SK-N-SH (cell line): Measurements from ENCODE around the gene ARTN. TPM values are rescaled to one million over a fixed set of nuclear protein-coding genes. Genes with fewer than 3 reads are reported as not detected.

Source experiments
- CTCF ChIA-PET: fragments of 300-600, 350-600 bp; formaldehyde crosslinking; extraction: SDS; loops from one replicate; lab custom pipeline; 2021; lab: Yijun Ruan, JAX
- POLR2A ChIA-PET: fragments of 350-600 bp; sonication (Branson Sonifier 250); formaldehyde crosslinking; extraction: SDS; loops from one replicate; lab custom pipeline; 2020; ENCODE audit warnings: antibody characterized with exemption, inconsistent platforms; lab: Yijun Ruan, JAX
- DNase-seq: peaks from one replicate; pipeline ENCODE4 v3.0.0; 2012
- H2AFZ ChIP-seq: fragments of 200-600 bp; sonication (generic); 2 replicates; pipeline ENCODE4 v1.8.1; 2016; ENCODE audit warnings: antibody characterized with exemption, mild to moderate bottlenecking, low read depth
- H3F3A ChIP-seq: fragments of 200-600 bp; sonication (generic); replicated peaks from 2 replicates; pipeline ENCODE3; 2016; ENCODE audit warnings: antibody characterized with exemption, mild to moderate bottlenecking; ENCODE audit not compliant: insufficient read depth
- H3K27ac ChIP-seq, 2 experiments: fragments of 200-500 bp in 1 of 2; fragments of 200-600 bp in 1 of 2; sonication (Bioruptor generic) in 1 of 2; sonication (generic), shearing (Covaris generic) in 1 of 2; 2 replicates each; pipeline versions ENCODE4 v1.5.1 to v1.6.1; 2014 to 2016; ENCODE audit warnings: low read depth in 2 of 2, inconsistent platforms in 1 of 2, low read length in 1 of 2, mild to moderate bottlenecking in 1 of 2, mixed read lengths in 1 of 2
- H3K27me3 ChIP-seq: fragments of 200-600 bp; sonication (generic), shearing (Covaris generic); 2 replicates; pipeline ENCODE4 v1.6.1; 2016; ENCODE audit warnings: mixed run types; ENCODE audit not compliant: insufficient read depth
- H3K36me3 ChIP-seq, 2 experiments: fragments of 200-500 bp in 1 of 2; fragments of 200-600 bp in 1 of 2; sonication (Bioruptor generic) in 1 of 2; sonication (generic) in 1 of 2; replicated peaks in 1 of 2; 2 replicates each; pipeline versions ENCODE3 to v1.5.1; 2014 to 2016; ENCODE audit warnings: low read length in 1 of 2, mild to moderate bottlenecking in 1 of 2; ENCODE audit not compliant: insufficient read depth in 2 of 2, control insufficient read depth in 1 of 2
- H3K4me1 ChIP-seq, 2 experiments: fragments of 200-500 bp in 1 of 2; fragments of 200-600 bp in 1 of 2; sonication (Bioruptor generic) in 1 of 2; sonication (generic), shearing (Covaris generic) in 1 of 2; 2 replicates each; pipeline versions ENCODE4 v1.5.1 to v1.6.1; 2014 to 2016; ENCODE audit warnings: low read depth in 1 of 2, low read length in 1 of 2, mixed run types in 1 of 2; ENCODE audit not compliant: insufficient read depth in 2 of 2, control insufficient read depth in 1 of 2
- H3K4me2 ChIP-seq: fragments of 200-600 bp; sonication (generic), shearing (Covaris generic); 2 replicates; pipeline ENCODE4 v1.6.1; 2017; ENCODE audit warnings: mixed run types
- H3K4me3 ChIP-seq, 2 experiments: fragments of 200-500 bp in 1 of 2; fragments of 200-600 bp in 1 of 2; sonication (Bioruptor generic) in 1 of 2; sonication (generic), shearing (Covaris generic) in 1 of 2; 2 replicates each; pipeline versions ENCODE4 v1.5.1 to v1.8.1; 2014 to 2016; ENCODE audit warnings: low read depth in 2 of 2, inconsistent platforms in 1 of 2, low read length in 1 of 2, mild to moderate bottlenecking in 1 of 2, mixed read lengths in 1 of 2, moderate library complexity in 1 of 2
- H3K79me2 ChIP-seq: fragments of 200-600 bp; sonication (generic); 2 replicates; pipeline ENCODE4 v1.8.1; 2017; ENCODE audit warnings: mild to moderate bottlenecking; ENCODE audit not compliant: insufficient read depth
- H3K9ac ChIP-seq: fragments of 200-600 bp; sonication (generic); 2 replicates; pipeline ENCODE4 v1.6.1; 2017; ENCODE audit warnings: mixed run types
- H3K9me2 ChIP-seq: fragments of 200-600 bp; sonication (generic); 2 replicates; pipeline ENCODE4 v1.6.1; 2017; ENCODE audit warnings: mixed run types
- H3K9me3 ChIP-seq: fragments of 200-600 bp; sonication (generic); 2 replicates; pipeline ENCODE4 v1.6.1; 2017; ENCODE audit warnings: mixed run types, mild to moderate bottlenecking, moderate library complexity
- H4K20me1 ChIP-seq: fragments of 200-600 bp; sonication (generic); 2 replicates; pipeline ENCODE4 v1.6.1; 2017; ENCODE audit warnings: mild to moderate bottlenecking, mixed run types; ENCODE audit not compliant: insufficient read depth
- CTCF ChIP-seq: fragments of 200-600 bp; sonication (generic); IDR thresholded peaks from 2 replicates; pipeline ENCODE4 v1.6.1; 2017; ENCODE audit warnings: antibody characterized with exemption, mild to moderate bottlenecking, moderate library complexity
- ELF1 ChIP-seq: IDR thresholded peaks from 2 replicates; pipeline ENCODE4 v1.4.0; 2012
- EZH2phosphoT487 ChIP-seq: fragments of 200-600 bp; sonication (generic); IDR thresholded peaks from 2 replicates; pipeline ENCODE4 v1.6.1; 2017; ENCODE audit warnings: low read depth, mixed run types, mild to moderate bottlenecking, antibody characterized with exemption, moderate library complexity, borderline replicate concordance
- FOXJ3 ChIP-seq: sonication (generic); formaldehyde crosslinking; IDR thresholded peaks from 2 replicates; pipeline ENCODE4 v1.5.1; 2020; ENCODE audit warnings: mild to moderate bottlenecking, missing genetic modification reagents
- FOXM1 ChIP-seq: IDR thresholded peaks from 2 replicates; pipeline ENCODE4 v1.4.0; 2012; ENCODE audit warnings: low read depth, mild to moderate bottlenecking
- JUND ChIP-seq: IDR thresholded peaks from 2 replicates; pipeline ENCODE4 v1.4.0; 2012
- MAX ChIP-seq: IDR thresholded peaks from 2 replicates; pipeline ENCODE4 v1.4.0; 2012; ENCODE audit warnings: low read depth
- NFIC ChIP-seq: IDR thresholded peaks from 2 replicates; pipeline ENCODE4 v1.4.0; 2012; ENCODE audit warnings: borderline replicate concordance
- NRF1 ChIP-seq: IDR thresholded peaks from 2 replicates; pipeline ENCODE4 v1.6.1; 2012; ENCODE audit warnings: low read depth, mild to moderate bottlenecking, low read length
- PBX3 ChIP-seq: IDR thresholded peaks from 2 replicates; pipeline ENCODE4; 2012
- POLR2AphosphoS5 ChIP-seq: IDR thresholded peaks from 2 replicates; pipeline ENCODE4 v1.6.1; 2012; ENCODE audit warnings: low read depth, low read length
- RXRA ChIP-seq: IDR thresholded peaks from 2 replicates; pipeline ENCODE4 v1.4.0; 2012; ENCODE audit warnings: low read depth, mild to moderate bottlenecking, borderline replicate concordance
- SIN3A ChIP-seq: IDR thresholded peaks from 2 replicates; pipeline ENCODE4 v1.6.1; 2012; ENCODE audit warnings: low read depth, mild to moderate bottlenecking, low read length, moderate library complexity, borderline replicate concordance
- SMC3 ChIP-seq: IDR thresholded peaks from 2 replicates; pipeline ENCODE4 v1.6.1; 2012; ENCODE audit warnings: low read depth, low read length, improper control_type of control experiment
- TAF1 ChIP-seq: IDR thresholded peaks from 2 replicates; pipeline ENCODE4 v1.6.1; 2012; ENCODE audit warnings: low read depth, mild to moderate bottlenecking, low read length, moderate library complexity, borderline replicate concordance
- TCF12 ChIP-seq: IDR thresholded peaks from 2 replicates; pipeline ENCODE4 v1.4.0; 2012
- TEAD4 ChIP-seq: IDR thresholded peaks from 2 replicates; pipeline ENCODE4 v1.4.0; 2012; ENCODE audit warnings: mild to moderate bottlenecking, borderline replicate concordance; ENCODE audit not compliant: insufficient read depth
- USF1 ChIP-seq: IDR thresholded peaks from 2 replicates; pipeline ENCODE4 v1.4.0; 2012; ENCODE audit warnings: low read depth, borderline replicate concordance
- ZBTB33 ChIP-seq: IDR thresholded peaks from 2 replicates; pipeline ENCODE4 v1.4.0; 2012; ENCODE audit warnings: low read depth, borderline replicate concordance
- WGBS: methylation state at CpG from one replicate; pipeline ENCODE4 v1.1.6; 2017; ENCODE audit warnings: low lambda C conversion rate; 5-methylcytosine and 5-hydroxymethylcytosine counted together
- polyA plus RNA-seq, 3 experiments: library from polyadenylated mRNA; depleted of rRNA; stranded (reverse); fragments of >200 nt; gene quantifications; 2 replicates each; pipeline ENCODE4 v1.2.3, GENCODE V29; 2012

ARTN gene
- polyA plus RNA-seq, 1 of the 3 experiments (the other 2 are of a cell fraction), result 0.69 TPM

GRCh38 chr1:43980255-43981134, 46.9 kb downstream of the ARTN start (continued):
- TF ChIP-seq CTCF, result no peak
- no peak for TF ChIP-seq PBX3
- TF ChIP-seq, all 33 proteins: peak for 0

- Histone ChIP-seq H3K4me3 (no peak overlapping the region), H3K36me3 (peaks cover 16 to 34% of the 10 kb centered on the region in 2 experiments), H3F3A (peaks cover 4% of the 10 kb centered on the region), H2AFZ (no peak overlapping the region), H3K27me3 (no peaks in the 10 kb centered on the region), H4K20me1 (peaks cover 14% of the 10 kb centered on the region), H3K4me2 (peak overlapping the region; percentile 94; the same call in 1 of the 2 replicates), H3K4me1 (peaks cover 0 to 34% of the 10 kb centered on the region in 2 experiments; a peak in 1 of 4 replicates), H3K79me2 (peaks cover 61% of the 10 kb centered on the region), H3K9me3 (no peaks in the 10 kb centered on the region), H3K27ac (no peak overlapping the region), H3K9me2 (no peaks in the 10 kb centered on the region), H3K9ac (no peak overlapping the region)
- ChIA-PET CTCF (interaction anchor here (1.3 to 1.5 kb wide), 2 partner anchors 46 to 56 kb away, joined by 3 to 7 read pairs; no protein-coding TSS in a partner anchor), POLR2A (no interaction called here)
- DNase-seq, result peak; percentile 31
- 97% methylated on average over 13 of the region's 20 CpGs for WGBS
- TF ChIP-seq SIN3A (no peak), POLR2AphosphoS5 (no peak), USF1 (no peak), TAF1 (no peak), FOXJ3 (CRISPR knock-in tag) (no peak), ZBTB33 (no peak), RXRA (no peak), SMC3 (no peak), TEAD4 (no peak), NFIC (no peak), MAX (no peak), TCF12 (no peak), NRF1 (no peak), EZH2phosphoT487 (no peak), PBX3 (no peak), ELF1 (no peak), JUND (no peak), FOXM1 (no peak)
These were observed 47.5 kb downstream of the ARTN start for GRCh38 chr1:43981135-43981491.
